SK-N-SH treated with all-trans-retinoic acid at 6 μM for 48 hours (cell line): ENCODE results near the gene C11orf97.

ENCODE experiments used
- ATAC-seq: fragments of 200-7000 bp; cut with Tn5 transposase; 3 replicates; pipeline ENCODE4 v1.9.1; 2020; ENCODE audit warnings: mild to moderate bottlenecking, moderate library complexity
- ARNTL ChIP-seq: fragments of 450-650 bp; formaldehyde crosslinking; IDR thresholded peaks from 2 replicates; pipeline ENCODE4 v1.5.0; 2020; ENCODE audit warnings: low read depth, mild to moderate bottlenecking, moderate library complexity, borderline replicate concordance
- BACH2 ChIP-seq: fragments of 250-450 bp; sonication (Bioruptor Pico); IDR thresholded peaks from 2 replicates; pipeline ENCODE4 v1.9.0; 2021; ENCODE audit warnings: mild to moderate bottlenecking, borderline replicate concordance
- CSDC2 ChIP-seq: fragments of 250-450 bp; sonication (Bioruptor Pico); IDR thresholded peaks from 2 replicates; pipeline ENCODE4 v1.5.0; 2020; ENCODE audit warnings: mild to moderate bottlenecking, moderate library complexity
- ESRRG ChIP-seq: fragments of 250-450 bp; sonication (Bioruptor Pico); IDR thresholded peaks from 2 replicates; pipeline ENCODE4 v1.6.1; 2021; ENCODE audit warnings: mild to moderate bottlenecking
- GLIS3 ChIP-seq: fragments of 250-450 bp; sonication (Bioruptor Pico); IDR thresholded peaks from 2 replicates; pipeline ENCODE4 v1.5.0; 2020; ENCODE audit warnings: mild to moderate bottlenecking, moderate library complexity
- ISL1 ChIP-seq: fragments of 250-450 bp; sonication (Bioruptor Pico); IDR thresholded peaks from 2 replicates; pipeline ENCODE4 v2.1.2; 2022; ENCODE audit warnings: mild to moderate bottlenecking, moderate library complexity
- OSR1 ChIP-seq: fragments of 250-450 bp; sonication (Bioruptor Pico); IDR thresholded peaks from 2 replicates; pipeline ENCODE4 v1.8.0; 2022; ENCODE audit warnings: moderate library complexity, mild to moderate bottlenecking, inconsistent platforms
- PPARA ChIP-seq: fragments of 250-450 bp; sonication (Bioruptor Pico); IDR thresholded peaks from 2 replicates; pipeline ENCODE4 v1.5.0; 2020; ENCODE audit warnings: mild to moderate bottlenecking, borderline replicate concordance
- RARB ChIP-seq: fragments of 250-450 bp; sonication (Bioruptor Pico); IDR thresholded peaks from 2 replicates; pipeline ENCODE4 v1.8.0; 2021; ENCODE audit warnings: mild to moderate bottlenecking, moderate library complexity
- SNAI2 ChIP-seq: fragments of 250-450 bp; sonication (Bioruptor Pico); IDR thresholded peaks from 2 replicates; pipeline ENCODE4 v1.5.0; 2020; ENCODE audit warnings: mild to moderate bottlenecking, moderate library complexity
- TCF4 ChIP-seq: fragments of 250-450 bp; sonication (Bioruptor Pico); IDR thresholded peaks from 2 replicates; pipeline ENCODE4 v1.8.0; 2021; ENCODE audit warnings: mild to moderate bottlenecking, moderate library complexity, borderline replicate concordance
- TOX ChIP-seq: fragments of 250-450 bp; sonication (Bioruptor Pico); IDR thresholded peaks from 2 replicates; pipeline ENCODE4 v1.8.0; 2021; ENCODE audit warnings: mild to moderate bottlenecking, moderate library complexity, borderline replicate concordance
- ZC3H10 ChIP-seq: fragments of 250-450 bp; sonication (Bioruptor Pico); IDR thresholded peaks from 2 replicates; pipeline ENCODE4 v1.5.1; 2021; ENCODE audit warnings: mild to moderate bottlenecking, moderate library complexity
- ZFP3 ChIP-seq: fragments of 250-450 bp; sonication (Bioruptor Pico); IDR thresholded peaks from 2 replicates; pipeline ENCODE4 v1.5.0; 2020; ENCODE audit warnings: mild to moderate bottlenecking, moderate library complexity
- ZFP30 ChIP-seq: fragments of 450-650 bp; formaldehyde crosslinking; IDR thresholded peaks from 2 replicates; pipeline ENCODE4 v1.5.0; 2022; ENCODE audit warnings: mild to moderate bottlenecking, moderate library complexity
- ZNF70 ChIP-seq: fragments of 450-650 bp; formaldehyde crosslinking; IDR thresholded peaks from 2 replicates; pipeline ENCODE4 v1.5.0; 2020; ENCODE audit warnings: mild to moderate bottlenecking, moderate library complexity
- ZNF8 ChIP-seq: fragments of 450-650 bp; formaldehyde crosslinking; IDR thresholded peaks from 2 replicates; pipeline ENCODE4 v1.5.0; 2020; ENCODE audit warnings: mild to moderate bottlenecking, moderate library complexity
- TF ChIP-seq, protein P1 (sequence below): fragments of 250-450 bp; sonication (Bioruptor Pico); IDR thresholded peaks from 2 replicates; pipeline ENCODE4 v1.8.0; 2021; ENCODE audit warnings: low read depth, mild to moderate bottlenecking, moderate library complexity, borderline replicate concordance
- TF ChIP-seq, protein P2 (sequence below): fragments of 250-450 bp; sonication (Bioruptor Pico); IDR thresholded peaks from 2 replicates; pipeline ENCODE4 v1.5.0; 2020; ENCODE audit warnings: mild to moderate bottlenecking, moderate library complexity
- TF ChIP-seq, protein P3 (sequence below): fragments of 250-450 bp; sonication (Bioruptor Pico); IDR thresholded peaks from 2 replicates; pipeline ENCODE4 v1.8.0; 2020; ENCODE audit warnings: mild to moderate bottlenecking, moderate library complexity, borderline replicate concordance

Gene C11orf97

DNA sequence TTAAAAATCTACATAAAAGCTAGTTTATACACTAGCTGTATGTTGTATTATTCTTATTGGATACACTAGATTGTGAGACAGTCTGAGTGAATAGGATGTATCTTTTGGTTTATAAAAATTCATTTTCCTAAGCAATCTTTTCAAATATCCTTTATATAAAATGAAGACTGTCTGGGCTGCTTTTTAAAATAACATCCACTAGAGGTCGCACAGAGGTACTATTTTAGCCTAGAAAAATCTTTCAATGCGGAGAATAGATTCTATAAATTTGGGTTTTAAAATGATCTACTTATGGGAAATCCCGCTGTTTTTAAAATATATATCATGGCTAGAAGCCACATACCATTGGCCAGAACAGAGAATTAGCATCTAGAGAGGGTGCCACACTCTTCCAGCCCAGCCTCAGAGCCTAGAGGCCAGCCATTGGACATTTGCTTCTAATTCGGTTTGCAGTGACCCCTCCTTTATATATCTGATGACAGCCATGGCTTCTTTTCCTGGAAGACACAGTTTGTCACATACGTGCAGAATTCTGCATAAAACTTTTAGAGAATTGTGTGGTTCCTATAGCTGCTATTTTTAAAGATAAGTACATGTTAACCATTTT, 7.3 kb downstream of the C11orf97 start (continued):
- TF ChIP-seq, protein P1, sequence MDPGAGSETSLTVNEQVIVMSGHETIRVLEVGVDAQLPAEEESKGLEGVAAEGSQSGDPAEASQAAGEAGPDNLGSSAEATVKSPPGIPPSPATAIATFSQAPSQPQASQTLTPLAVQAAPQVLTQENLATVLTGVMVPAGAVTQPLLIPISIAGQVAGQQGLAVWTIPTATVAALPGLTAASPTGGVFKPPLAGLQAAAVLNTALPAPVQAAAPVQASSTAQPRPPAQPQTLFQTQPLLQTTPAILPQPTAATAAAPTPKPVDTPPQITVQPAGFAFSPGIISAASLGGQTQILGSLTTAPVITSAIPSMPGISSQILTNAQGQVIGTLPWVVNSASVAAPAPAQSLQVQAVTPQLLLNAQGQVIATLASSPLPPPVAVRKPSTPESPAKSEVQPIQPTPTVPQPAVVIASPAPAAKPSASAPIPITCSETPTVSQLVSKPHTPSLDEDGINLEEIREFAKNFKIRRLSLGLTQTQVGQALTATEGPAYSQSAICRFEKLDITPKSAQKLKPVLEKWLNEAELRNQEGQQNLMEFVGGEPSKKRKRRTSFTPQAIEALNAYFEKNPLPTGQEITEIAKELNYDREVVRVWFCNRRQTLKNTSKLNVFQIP, result no peak
- TF ChIP-seq OSR1 (no peak), PPARA (no peak), ZFP30 (CRISPR knock-in tag) (no peak)
- TF ChIP-seq, all 23 proteins: peak for 0

DNA sequence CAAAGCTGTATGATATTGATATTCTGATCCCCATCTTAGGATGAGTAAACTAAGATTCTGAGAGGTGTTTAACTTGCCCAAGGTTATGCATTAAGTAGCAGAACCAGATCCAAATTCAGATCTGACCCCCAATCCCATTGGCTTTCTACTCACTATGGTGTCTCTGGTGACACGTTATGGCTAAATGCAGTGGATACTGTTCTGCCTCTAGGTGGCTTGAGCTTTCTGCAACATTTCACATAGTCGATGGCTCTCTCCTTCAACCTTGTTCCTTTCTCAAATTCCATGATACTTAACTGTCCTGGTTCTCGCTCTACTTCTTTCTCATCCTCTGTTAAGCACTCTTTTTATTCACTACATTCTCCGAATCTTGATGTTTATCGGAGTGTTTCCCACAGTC, 9.4 kb downstream of the C11orf97 start:
- ATAC-seq, result peak; percentile 69
- TF ChIP-seq RARB (no peak), ESRRG (CRISPR knock-in tag) (no peak), ZNF8 (CRISPR knock-in tag) (no peak), CSDC2 (CRISPR knock-in tag) (no peak), TOX (CRISPR knock-in tag) (no peak), ARNTL (CRISPR knock-in tag) (no peak), BACH2 (no peak), ZFP30 (CRISPR knock-in tag) (no peak), ISL1 (CRISPR knock-in tag) (no peak), GLIS3 (no peak), SNAI2 (no peak)
- TF ChIP-seq, protein P1, result no peak
- TF ChIP-seq, protein P2, sequence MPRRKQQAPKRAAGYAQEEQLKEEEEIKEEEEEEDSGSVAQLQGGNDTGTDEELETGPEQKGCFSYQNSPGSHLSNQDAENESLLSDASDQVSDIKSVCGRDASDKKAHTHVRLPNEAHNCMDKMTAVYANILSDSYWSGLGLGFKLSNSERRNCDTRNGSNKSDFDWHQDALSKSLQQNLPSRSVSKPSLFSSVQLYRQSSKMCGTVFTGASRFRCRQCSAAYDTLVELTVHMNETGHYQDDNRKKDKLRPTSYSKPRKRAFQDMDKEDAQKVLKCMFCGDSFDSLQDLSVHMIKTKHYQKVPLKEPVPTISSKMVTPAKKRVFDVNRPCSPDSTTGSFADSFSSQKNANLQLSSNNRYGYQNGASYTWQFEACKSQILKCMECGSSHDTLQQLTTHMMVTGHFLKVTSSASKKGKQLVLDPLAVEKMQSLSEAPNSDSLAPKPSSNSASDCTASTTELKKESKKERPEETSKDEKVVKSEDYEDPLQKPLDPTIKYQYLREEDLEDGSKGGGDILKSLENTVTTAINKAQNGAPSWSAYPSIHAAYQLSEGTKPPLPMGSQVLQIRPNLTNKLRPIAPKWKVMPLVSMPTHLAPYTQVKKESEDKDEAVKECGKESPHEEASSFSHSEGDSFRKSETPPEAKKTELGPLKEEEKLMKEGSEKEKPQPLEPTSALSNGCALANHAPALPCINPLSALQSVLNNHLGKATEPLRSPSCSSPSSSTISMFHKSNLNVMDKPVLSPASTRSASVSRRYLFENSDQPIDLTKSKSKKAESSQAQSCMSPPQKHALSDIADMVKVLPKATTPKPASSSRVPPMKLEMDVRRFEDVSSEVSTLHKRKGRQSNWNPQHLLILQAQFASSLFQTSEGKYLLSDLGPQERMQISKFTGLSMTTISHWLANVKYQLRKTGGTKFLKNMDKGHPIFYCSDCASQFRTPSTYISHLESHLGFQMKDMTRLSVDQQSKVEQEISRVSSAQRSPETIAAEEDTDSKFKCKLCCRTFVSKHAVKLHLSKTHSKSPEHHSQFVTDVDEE (CRISPR knock-in tag), result no peak
- TF ChIP-seq, protein P3, sequence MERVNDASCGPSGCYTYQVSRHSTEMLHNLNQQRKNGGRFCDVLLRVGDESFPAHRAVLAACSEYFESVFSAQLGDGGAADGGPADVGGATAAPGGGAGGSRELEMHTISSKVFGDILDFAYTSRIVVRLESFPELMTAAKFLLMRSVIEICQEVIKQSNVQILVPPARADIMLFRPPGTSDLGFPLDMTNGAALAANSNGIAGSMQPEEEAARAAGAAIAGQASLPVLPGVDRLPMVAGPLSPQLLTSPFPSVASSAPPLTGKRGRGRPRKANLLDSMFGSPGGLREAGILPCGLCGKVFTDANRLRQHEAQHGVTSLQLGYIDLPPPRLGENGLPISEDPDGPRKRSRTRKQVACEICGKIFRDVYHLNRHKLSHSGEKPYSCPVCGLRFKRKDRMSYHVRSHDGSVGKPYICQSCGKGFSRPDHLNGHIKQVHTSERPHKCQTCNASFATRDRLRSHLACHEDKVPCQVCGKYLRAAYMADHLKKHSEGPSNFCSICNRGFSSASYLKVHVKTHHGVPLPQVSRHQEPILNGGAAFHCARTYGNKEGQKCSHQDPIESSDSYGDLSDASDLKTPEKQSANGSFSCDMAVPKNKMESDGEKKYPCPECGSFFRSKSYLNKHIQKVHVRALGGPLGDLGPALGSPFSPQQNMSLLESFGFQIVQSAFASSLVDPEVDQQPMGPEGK (CRISPR knock-in tag), result no peak

DNA sequence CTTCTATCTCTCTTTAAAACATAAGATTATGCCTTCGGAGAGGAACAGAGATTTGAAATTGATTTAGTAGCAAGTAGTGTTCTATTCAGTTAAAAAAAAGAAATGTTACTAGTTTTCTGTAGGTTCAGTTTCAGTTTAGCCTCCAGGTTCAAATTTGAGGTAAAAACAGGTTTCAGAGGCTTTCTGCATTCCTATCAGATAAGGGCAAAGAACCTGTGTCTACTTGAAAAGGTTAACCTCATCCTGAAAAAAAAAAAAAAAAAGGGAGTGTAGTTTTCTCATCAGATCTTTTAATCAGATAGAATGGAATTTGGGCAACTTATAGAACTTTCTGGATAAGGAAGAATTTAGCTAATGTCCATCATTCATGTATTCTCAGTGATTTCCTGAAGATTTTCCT, 12.1 kb downstream of the C11orf97 start:
- TF ChIP-seq ESRRG (CRISPR knock-in tag) (no peak), GLIS3 (no peak), ARNTL (CRISPR knock-in tag) (no peak), ISL1 (CRISPR knock-in tag) (no peak), TOX (CRISPR knock-in tag) (no peak), OSR1 (no peak), CSDC2 (CRISPR knock-in tag) (no peak), ZFP3 (CRISPR knock-in tag) (no peak), ZC3H10 (CRISPR knock-in tag) (no peak), ZNF70 (CRISPR knock-in tag) (no peak), BACH2 (no peak), TCF4 (CRISPR knock-in tag) (no peak), RARB (no peak), ZNF8 (CRISPR knock-in tag) (no peak)
- TF ChIP-seq, protein P3 (CRISPR knock-in tag), result no peak
- TF ChIP-seq, protein P2 (CRISPR knock-in tag), result no peak
- TF ChIP-seq, protein P1, result no peak
- no peak for ATAC-seq
